HG03159 (cell line): ENCODE results near the gene CDH13.

Experiments
- ATAC-seq: cut with Tn5 transposase; IDR thresholded peaks from one replicate; pipeline ENCODE4 v1.9.1; 2021; ENCODE audit warnings: mild to moderate bottlenecking, moderate library complexity; ENCODE audit not compliant: unreplicated experiment

The CDH13 gene

GRCh38 chr16:82684256-82684655 is 57.5 kb downstream of the CDH13 start:
- ATAC-seq, result no peak

- no peak for ATAC-seq
Observed at GRCh38 chr16:82685526-82685925, 58.8 kb downstream of the CDH13 start.

GRCh38 chr16:82694239-82694874 is 67.6 kb downstream of the CDH13 start:
- ATAC-seq, result no peak

GRCh38 chr16:82695806-82696205 is 69.0 kb downstream of the CDH13 start:
- ATAC-seq, result no peak

GRCh38 chr16:82699260-82699659 is 72.5 kb downstream of the CDH13 start:
- ATAC-seq, result no peak

GRCh38 chr16:82699711-82700495 is 73.1 kb downstream of the CDH13 start:
- no peak for ATAC-seq

- no peak for ATAC-seq
Observed at GRCh38 chr16:82700541-82701235, 73.9 kb downstream of the CDH13 start.

- no peak for ATAC-seq
Observed at GRCh38 chr16:82701442-82701955, 74.7 kb downstream of the CDH13 start.

- ATAC-seq, result no peak
Observed at GRCh38 chr16:82703161-82703560, 76.4 kb downstream of the CDH13 start.

GRCh38 chr16:82703871-82704768 is 77.4 kb downstream of the CDH13 start:
- no peak for ATAC-seq

GRCh38 chr16:82709987-82710386 is 83.2 kb downstream of the CDH13 start:
- no peak for ATAC-seq

- no peak for ATAC-seq
Observed at GRCh38 chr16:82713778-82714177, 87.0 kb downstream of the CDH13 start.

- no peak for ATAC-seq
Observed at GRCh38 chr16:82715160-82715559, 88.4 kb downstream of the CDH13 start.

GRCh38 chr16:82715833-82716232 is 89.1 kb downstream of the CDH13 start:
- ATAC-seq, result no peak

- no peak for ATAC-seq
Observed at GRCh38 chr16:82716361-82716855, 89.6 kb downstream of the CDH13 start.

GRCh38 chr16:82720414-82720813 is 93.6 kb downstream of the CDH13 start:
- ATAC-seq, result no peak

GRCh38 chr16:82726306-82726705 is 99.5 kb downstream of the CDH13 start:
- no peak for ATAC-seq

- peak; percentile 72 for ATAC-seq
Observed at GRCh38 chr16:82728901-82729300, 102.1 kb downstream of the CDH13 start.

- no peak for ATAC-seq
Observed at GRCh38 chr16:82730901-82731300, 104.1 kb downstream of the CDH13 start.

- no peak for ATAC-seq
Observed at GRCh38 chr16:82732461-82732860, 105.7 kb downstream of the CDH13 start.
